Chondrocyte (in vitro differentiated cells): Measurements from ENCODE around the gene MAP2K6. TPM values are rescaled to one million over a fixed set of nuclear protein-coding genes. Genes with fewer than 3 reads are reported as not detected.

Experiments
- DNase-seq: peaks from one replicate; pipeline ENCODE4 v3.0.0; 2021; ENCODE audit warnings: mixed read lengths, low spot score
- H3K27ac Mint-ChIP-seq: one replicate; pipeline ENCODE4 v1.8.0; 2021; ENCODE audit warnings: mild to moderate bottlenecking, moderate library complexity, mixed read lengths; ENCODE audit not compliant: unreplicated experiment
- H3K27me3 Mint-ChIP-seq: 2 replicates; pipeline ENCODE4 v1.8.0; 2021; ENCODE audit warnings: low read depth, mixed read lengths
- H3K36me3 Mint-ChIP-seq: 2 replicates; pipeline ENCODE4 v1.8.0; 2021; ENCODE audit warnings: low read depth, mixed read lengths
- H3K4me1 Mint-ChIP-seq: 2 replicates; pipeline ENCODE4 v1.8.0; 2021; ENCODE audit warnings: low read depth, mild to moderate bottlenecking, mixed read lengths
- H3K4me3 Mint-ChIP-seq: one replicate; pipeline ENCODE4 v1.8.0; 2021; ENCODE audit warnings: mild to moderate bottlenecking, moderate library complexity, mixed read lengths; ENCODE audit not compliant: unreplicated experiment
- H3K9me3 Mint-ChIP-seq: 2 replicates; pipeline ENCODE4 v1.8.0; 2021; ENCODE audit warnings: low read depth, mixed read lengths
- CTCF ChIP-seq: fragments of 200-600 bp; sonication (generic); IDR thresholded peaks from 2 replicates; pipeline ENCODE4 v1.5.0; 2021; ENCODE audit warnings: antibody characterized with exemption, mild to moderate bottlenecking, moderate library complexity
- total RNA-seq: library from RNA; stranded (reverse); gene quantifications from 3 replicates; pipeline ENCODE4 v1.2.1, GENCODE V29; 2021

MAP2K6 gene
- total RNA-seq, 1 donor from 2014 or later, result 0.75 TPM

DNA sequence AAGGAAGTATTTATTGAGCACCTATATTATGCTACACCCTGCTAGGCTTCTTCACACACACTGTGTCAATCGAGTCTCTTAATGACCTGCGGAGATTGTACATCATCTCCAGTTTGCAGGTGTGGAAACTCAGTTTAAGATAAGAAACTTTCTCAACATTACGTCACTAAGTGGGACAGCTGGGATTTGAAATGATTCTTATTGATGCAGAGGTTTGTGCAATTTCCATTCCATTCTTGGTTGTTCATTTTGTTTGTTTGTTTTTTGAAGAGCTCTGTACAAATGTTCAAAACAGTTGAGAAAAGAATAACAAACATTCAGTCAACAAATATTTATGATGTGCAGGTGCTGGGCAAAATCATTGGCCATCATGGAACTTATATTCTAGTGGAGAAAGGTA, 84.8 kb downstream of the MAP2K6 start:
- no peak overlapping the region for H3K4me3 Mint-ChIP-seq
- H3K4me1 Mint-ChIP-seq, result peaks cover 20% of the 10 kb centered on the region
- no peak overlapping the region for H3K27ac Mint-ChIP-seq
- no peaks in the 10 kb centered on the region for H3K36me3 Mint-ChIP-seq
- H3K9me3 Mint-ChIP-seq, result no peaks in the 10 kb centered on the region
- H3K27me3 Mint-ChIP-seq, result no peaks in the 10 kb centered on the region
- DNase-seq, result no peak
- TF ChIP-seq CTCF, result no peak

- H3K4me3 Mint-ChIP-seq, result no peak overlapping the region
- no peak for TF ChIP-seq CTCF
- H3K36me3 Mint-ChIP-seq, result no peaks in the 10 kb centered on the region
Measured at GRCh38 chr17:69500911-69501429, 86.5 kb downstream of the MAP2K6 start.

GRCh38 chr17:69501591-69502468, 87.3 kb downstream of the MAP2K6 start:
- Mint-ChIP-seq H3K4me3 (peak overlapping the region; percentile 55), H3K4me1 (peaks cover 20% of the 10 kb centered on the region), H3K9me3 (no peaks in the 10 kb centered on the region), H3K36me3 (no peaks in the 10 kb centered on the region), H3K27ac (peak overlapping the region; percentile 79), H3K27me3 (no peaks in the 10 kb centered on the region)
- peak; percentile 22 for TF ChIP-seq CTCF
- DNase-seq, result no peak

More at GRCh38 chr17:69500911-69501429, 86.5 kb downstream of the MAP2K6 start:
- H3K9me3 Mint-ChIP-seq, result no peaks in the 10 kb centered on the region
- no peaks in the 10 kb centered on the region for H3K27me3 Mint-ChIP-seq
- H3K4me1 Mint-ChIP-seq, result peaks cover 20% of the 10 kb centered on the region
- DNase-seq, result no peak
- no peak overlapping the region for H3K27ac Mint-ChIP-seq

DNA sequence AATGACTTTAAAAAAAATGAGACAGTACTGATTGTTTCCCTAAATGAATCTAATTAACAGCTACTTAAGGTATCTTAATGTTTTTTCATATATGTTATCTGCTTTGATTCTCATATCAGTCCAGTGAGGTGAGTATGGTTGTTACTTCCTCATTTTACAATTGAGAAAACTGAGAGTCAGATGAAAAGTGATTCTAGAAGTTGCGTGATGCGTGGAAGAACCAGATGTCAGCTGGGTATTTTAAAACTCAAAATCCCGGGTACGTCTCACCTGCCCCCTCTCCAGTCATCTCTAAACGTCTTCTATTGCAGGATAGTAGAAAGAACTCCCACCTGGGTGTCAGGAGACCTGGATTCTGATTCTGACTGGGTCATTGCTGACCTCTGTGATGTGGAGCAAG, 89.2 kb downstream of the MAP2K6 start:
- no peak for DNase-seq
- H3K4me1 Mint-ChIP-seq, result peaks cover 20% of the 10 kb centered on the region
- H3K36me3 Mint-ChIP-seq, result no peaks in the 10 kb centered on the region
- H3K9me3 Mint-ChIP-seq, result no peaks in the 10 kb centered on the region
- no peak overlapping the region for H3K27ac Mint-ChIP-seq
- no peak for TF ChIP-seq CTCF
- H3K4me3 Mint-ChIP-seq, result no peak overlapping the region
- H3K27me3 Mint-ChIP-seq, result no peaks in the 10 kb centered on the region

DNA sequence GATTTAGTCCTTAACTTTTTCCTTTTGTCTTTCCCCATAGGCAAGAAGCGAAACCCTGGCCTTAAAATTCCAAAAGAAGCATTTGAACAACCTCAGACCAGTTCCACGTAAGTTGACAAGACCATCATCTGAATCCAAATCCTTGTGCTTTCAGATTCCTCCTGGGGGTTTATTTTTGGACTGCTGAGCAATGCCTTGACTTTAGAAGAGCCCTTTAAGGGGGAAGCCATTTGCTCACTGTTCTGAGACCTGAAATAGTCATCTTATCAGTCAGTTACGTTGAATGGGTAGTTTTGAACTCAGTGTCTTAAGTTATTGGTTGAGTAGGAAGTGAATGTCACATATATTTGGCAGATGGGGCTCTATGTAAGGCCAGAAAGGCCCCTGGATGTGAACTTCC, 91.2 kb downstream of the MAP2K6 start:
- Mint-ChIP-seq H3K27ac (no peak overlapping the region), H3K27me3 (no peaks in the 10 kb centered on the region), H3K4me1 (peaks cover 19% of the 10 kb centered on the region)

More for the DNA sequence above, 91.2 kb downstream of the MAP2K6 start:
- no peaks in the 10 kb centered on the region for H3K36me3 Mint-ChIP-seq
- no peak for DNase-seq
- no peak for TF ChIP-seq CTCF
- H3K4me3 Mint-ChIP-seq, result no peak overlapping the region
- H3K9me3 Mint-ChIP-seq, result no peaks in the 10 kb centered on the region
